Left kidney (tissue), 8 donors: ENCODE data around the gene ACP1. TPM values are rescaled to one million over a fixed set of nuclear protein-coding genes. Genes with fewer than 3 reads are reported as not detected.

Source experiments
- DNase-seq: peaks from one replicate; pipeline ENCODE4 v3.0.0-alpha.2; 2013
- long read RNA-seq, 8 donors: transcript quantifications; one replicate each; lab custom pipeline, GENCODE V29; 2026
- polyA plus RNA-seq: library from polyadenylated mRNA; unstranded; fragments of 120-200 nt; gene quantifications from one replicate; pipeline ENCODE4 v1.2.1, GENCODE V29; 2013; ENCODE audit not compliant: insufficient read length

ACP1 gene
- 163 TPM for polyA plus RNA-seq
- long read RNA-seq, donor 1, transcript ACP1-209 (7 exons, 577 nt): minor isoform, 14 of 146 reads
- long read RNA-seq, donor 1, transcript ACP1-201 (6 exons, 1,549 nt): major isoform, 72 of 146 reads
- long read RNA-seq, donor 1, transcript ACP1-202 (6 exons, 1,552 nt): minor isoform, 36 of 146 reads
- long read RNA-seq, donor 1, partial matches to known transcripts: 14 of 146 reads
- long read RNA-seq, donor 1, other reads (novel, unspliced or antisense): 0 of 146 reads
- long read RNA-seq, donor 2, transcript ACP1-201 (6 exons, 1,549 nt): major isoform, 65 of 139 reads
- long read RNA-seq, donor 2, transcript ACP1-202 (6 exons, 1,552 nt): minor isoform, 43 of 139 reads
- long read RNA-seq, donor 2, transcript ACP1-209 (7 exons, 577 nt): minor isoform, 11 of 139 reads
- long read RNA-seq, donor 2, partial matches to known transcripts: 6 of 139 reads
- long read RNA-seq, donor 2, other reads (novel, unspliced or antisense): 0 of 139 reads
- long read RNA-seq, donor 3, transcript ACP1-209 (7 exons, 577 nt): minor isoform, 6 of 112 reads
- long read RNA-seq, donor 3, transcript ACP1-201 (6 exons, 1,549 nt): major isoform, 42 of 112 reads
- long read RNA-seq, donor 3, transcript ACP1-205 (3 exons, 703 nt): minor isoform, 8 of 112 reads
- long read RNA-seq, donor 3, transcript ACP1-202 (6 exons, 1,552 nt): minor isoform, 34 of 112 reads
- long read RNA-seq, donor 3, partial matches to known transcripts: 15 of 112 reads
- long read RNA-seq, donor 3, other reads (novel, unspliced or antisense): 0 of 112 reads
- long read RNA-seq, donor 4, transcript ACP1-202 (6 exons, 1,552 nt): major isoform, 8 of 13 reads
- long read RNA-seq, donor 4, partial matches to known transcripts: 0 of 13 reads
- long read RNA-seq, donor 4, other reads (novel, unspliced or antisense): 0 of 13 reads
- long read RNA-seq, donor 5, transcript ACP1-205 (3 exons, 703 nt): minor isoform, 7 of 226 reads
- long read RNA-seq, donor 5, transcript ACP1-209 (7 exons, 577 nt): minor isoform, 17 of 226 reads
- long read RNA-seq, donor 5, transcript ACP1-202 (6 exons, 1,552 nt): minor isoform, 74 of 226 reads
- long read RNA-seq, donor 5, transcript ACP1-201 (6 exons, 1,549 nt): major isoform, 113 of 226 reads
- long read RNA-seq, donor 5, partial matches to known transcripts: 5 of 226 reads
- long read RNA-seq, donor 5, other reads (novel, unspliced or antisense): 0 of 226 reads
- long read RNA-seq, donor 6, transcript ACP1-201 (6 exons, 1,549 nt): major isoform, 46 of 101 reads
- long read RNA-seq, donor 6, transcript ACP1-205 (3 exons, 703 nt): minor isoform, 5 of 101 reads
- long read RNA-seq, donor 6, transcript ACP1-202 (6 exons, 1,552 nt): minor isoform, 33 of 101 reads
- long read RNA-seq, donor 6, transcript ACP1-209 (7 exons, 577 nt): minor isoform, 11 of 101 reads
- long read RNA-seq, donor 6, partial matches to known transcripts: 0 of 101 reads
- long read RNA-seq, donor 6, other reads (novel, unspliced or antisense): 0 of 101 reads
- long read RNA-seq, donor 7, transcript ACP1-202 (6 exons, 1,552 nt): minor isoform, 39 of 149 reads
- long read RNA-seq, donor 7, transcript ACP1-209 (7 exons, 577 nt): minor isoform, 18 of 149 reads
- long read RNA-seq, donor 7, transcript ACP1-201 (6 exons, 1,549 nt): major isoform, 75 of 149 reads
- long read RNA-seq, donor 7, transcript ACP1-205 (3 exons, 703 nt): minor isoform, 6 of 149 reads
- long read RNA-seq, donor 7, partial matches to known transcripts: 0 of 149 reads
- long read RNA-seq, donor 7, other reads (novel, unspliced or antisense): 0 of 149 reads
- long read RNA-seq, donor 8, transcript ACP1-202 (6 exons, 1,552 nt): minor isoform, 13 of 43 reads
- long read RNA-seq, donor 8, transcript ACP1-201 (6 exons, 1,549 nt): major isoform, 22 of 43 reads
- long read RNA-seq, donor 8, partial matches to known transcripts: 0 of 43 reads
- long read RNA-seq, donor 8, other reads (novel, unspliced or antisense): 0 of 43 reads

GRCh38 chr2:264493-265468, at the start of gene ACP1:
Gene ACP1 (plus strand): TSS chr2:264947. CDS start chr2:264965, 18 bp downstream.
- DNase-seq: peak; percentile 94

- DNase-seq: no peak
Measured at GRCh38 chr2:216068-216467, 48.7 kb upstream of the ACP1 start.

GRCh38 chr2:223451-223850, 41.3 kb upstream of the ACP1 start:
- DNase-seq: no peak

GRCh38 chr2:223971-224760, 40.6 kb upstream of the ACP1 start:
- DNase-seq: no peak

GRCh38 chr2:228115-228514, 36.6 kb upstream of the ACP1 start:
- no peak for DNase-seq

GRCh38 chr2:228518-229278, 36.0 kb upstream of the ACP1 start:
- no peak for DNase-seq

- no peak for DNase-seq
Measured at GRCh38 chr2:231521-232185, 33.1 kb upstream of the ACP1 start.

DNA sequence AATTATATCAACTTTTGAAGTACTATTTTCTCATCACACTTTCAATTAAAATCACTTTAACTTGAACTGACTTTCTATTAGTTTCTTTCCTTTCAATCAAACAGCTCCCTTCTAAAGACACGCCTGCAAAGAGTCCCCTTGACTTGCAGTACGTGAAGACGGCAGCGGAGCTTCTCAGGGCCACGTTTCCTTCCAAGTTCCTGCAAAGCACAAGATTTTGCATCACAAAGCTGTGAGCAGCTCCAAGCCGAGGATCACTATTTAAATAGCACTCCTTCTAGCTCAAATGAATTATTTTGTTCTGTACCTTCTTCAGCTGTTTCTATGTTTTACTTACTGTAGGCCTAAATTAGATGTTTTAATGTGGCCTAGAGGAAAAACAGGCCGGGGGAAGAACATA, 31.7 kb upstream of the ACP1 start:
- no peak for DNase-seq

DNA sequence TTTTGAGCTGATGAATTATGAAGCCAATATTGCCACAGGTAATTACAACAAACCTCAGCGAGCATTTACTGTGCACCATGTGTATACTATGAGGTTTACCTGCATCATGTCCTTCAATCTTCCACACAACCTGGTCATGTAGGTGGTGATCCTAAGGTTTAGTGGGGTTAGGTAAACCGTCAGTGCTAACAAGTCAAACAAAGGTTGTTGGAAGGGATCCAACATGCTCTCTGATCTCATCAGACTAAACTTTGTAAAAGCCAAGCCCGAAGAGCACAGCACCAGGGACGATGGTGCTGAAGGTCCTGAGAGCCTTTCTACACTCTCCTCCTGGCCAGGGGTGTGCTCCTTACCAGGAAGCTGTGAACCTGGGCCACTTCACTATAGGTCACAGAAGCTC, 30.3 kb upstream of the ACP1 start:
- DNase-seq: no peak

- DNase-seq: no peak
Measured at GRCh38 chr2:236993-237539, 27.7 kb upstream of the ACP1 start.

GRCh38 chr2:237878-238277, 26.9 kb upstream of the ACP1 start:
- DNase-seq: no peak

DNA sequence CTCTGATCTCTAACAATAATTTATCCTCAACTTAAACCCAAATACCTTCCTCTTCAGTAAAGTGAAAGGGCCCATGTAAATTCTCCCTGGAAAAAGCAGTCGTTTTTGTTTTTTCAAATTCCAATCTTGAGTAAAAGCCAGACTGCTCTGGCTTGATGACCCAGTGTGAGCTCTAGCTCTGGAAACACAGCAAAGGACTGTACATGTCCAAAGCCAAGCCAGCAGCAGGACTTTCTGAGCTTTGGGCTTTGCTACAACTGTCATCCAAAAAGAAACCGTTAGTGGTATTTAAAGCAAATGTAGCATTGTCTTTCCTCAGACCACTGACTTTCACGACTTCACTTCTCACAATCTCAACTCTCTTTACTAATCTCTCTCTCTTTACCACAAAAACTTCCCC, 26.3 kb upstream of the ACP1 start:
- no peak for DNase-seq

GRCh38 chr2:238869-239268, 25.9 kb upstream of the ACP1 start:
- DNase-seq: no peak

- DNase-seq: no peak
Measured at GRCh38 chr2:244547-244946, 20.2 kb upstream of the ACP1 start.

GRCh38 chr2:246489-247144, 18.1 kb upstream of the ACP1 start:
- no peak for DNase-seq

GRCh38 chr2:248724-249123, 16.0 kb upstream of the ACP1 start:
- no peak for DNase-seq
